MM.1S (cell line): Measurements from ENCODE around the gene FYCO1.

Experiments used
- DNase-seq: peaks from one replicate; pipeline ENCODE4 v3.0.0-alpha.2; 2015
- H2AFZ ChIP-seq: fragments of 300-600 bp; sonication (generic); 2 replicates; pipeline ENCODE4 v1.6.0; 2016; ENCODE audit warnings: antibody characterized with exemption, low read length
- H3F3A ChIP-seq: fragments of 300-600 bp; sonication (generic); 2 replicates; pipeline ENCODE4 v1.6.1; 2016; ENCODE audit warnings: mild to moderate bottlenecking, antibody characterized with exemption, low read length, moderate library complexity, mixed read lengths; ENCODE audit not compliant: insufficient read depth
- H3K27ac ChIP-seq: fragments of 300-600 bp; sonication (generic); 2 replicates; pipeline ENCODE4 v1.5.1; 2016; ENCODE audit warnings: mild to moderate bottlenecking, low read length
- H3K27me3 ChIP-seq: fragments of 300-600 bp; sonication (generic); replicated peaks from 2 replicates; pipeline ENCODE4 v1.6.0; 2016; ENCODE audit warnings: low read length; ENCODE audit not compliant: insufficient read depth
- H3K36me3 ChIP-seq: fragments of 300-600 bp; sonication (generic); replicated peaks from 2 replicates; pipeline ENCODE4 v1.6.1; 2016; ENCODE audit warnings: mild to moderate bottlenecking, low read length, mixed read lengths; ENCODE audit not compliant: insufficient read depth
- H3K4me1 ChIP-seq: fragments of 300-600 bp; sonication (generic); 2 replicates; pipeline ENCODE4 v1.6.1; 2016; ENCODE audit warnings: low read length, mixed read lengths
- H3K4me2 ChIP-seq: fragments of 300-600 bp; sonication (generic); 2 replicates; pipeline ENCODE4 v1.6.0; 2016; ENCODE audit warnings: low read depth, low read length
- H3K4me3 ChIP-seq: fragments of 300-600 bp; sonication (generic); 2 replicates; pipeline ENCODE4 v1.5.1; 2016; ENCODE audit warnings: low read length, mixed read lengths
- H3K79me2 ChIP-seq: fragments of 300-600 bp; sonication (generic); 2 replicates; pipeline ENCODE4 v1.6.1; 2016; ENCODE audit warnings: mixed run types, low read length, mixed read lengths
- H3K9ac ChIP-seq: fragments of 300-600 bp; sonication (generic); 2 replicates; pipeline ENCODE4 v1.6.1; 2016; ENCODE audit warnings: low read length, mixed read lengths
- H3K9me2 ChIP-seq: fragments of 300-600 bp; sonication (generic); replicated peaks from 2 replicates; pipeline ENCODE4 v1.6.1; 2016; ENCODE audit warnings: mild to moderate bottlenecking, low read length, mixed read lengths; ENCODE audit not compliant: insufficient read depth
- H3K9me3 ChIP-seq: fragments of 300-600 bp; sonication (generic); replicated peaks from 2 replicates; pipeline ENCODE4 v1.6.1; 2016; ENCODE audit warnings: mild to moderate bottlenecking, low read length, mixed read lengths; ENCODE audit not compliant: insufficient read depth
- H4K20me1 ChIP-seq: fragments of 300-600 bp; sonication (generic); 2 replicates; pipeline ENCODE4 v1.6.1; 2016; ENCODE audit warnings: mild to moderate bottlenecking, low read length, moderate library complexity, mixed read lengths; ENCODE audit not compliant: insufficient read depth
- CTCF ChIP-seq: fragments of 300-600 bp; sonication (generic); IDR thresholded peaks from 2 replicates; pipeline ENCODE4 v1.5.1; 2016; ENCODE audit warnings: antibody characterized with exemption, low read length, mixed read lengths
- EZH2 ChIP-seq: fragments of 300-600 bp; sonication (generic); optimal IDR thresholded peaks from 2 replicates; pipeline ENCODE3; 2017; ENCODE audit warnings: low read depth, mild to moderate bottlenecking, antibody characterized with exemption, low read length, mixed read lengths
- EZH2phosphoT487 ChIP-seq: fragments of 300-600 bp; sonication (generic); IDR thresholded peaks from 2 replicates; pipeline ENCODE4 v1.6.1; 2018; ENCODE audit warnings: antibody characterized with exemption, low read length

The FYCO1 gene

GRCh38 chr3:45943207-45943846 is 52.3 kb downstream of the FYCO1 start, which contains the start of gene CXCR6:
Gene CXCR6 (plus strand): TSS chr3:45943464. CDS start chr3:45946482, 3,018 bp downstream.
- Histone ChIP-seq H3K9me3 (no peaks in the 10 kb centered on the region), H3K4me3 (no peak within 1 kb of the TSS), H3K9me2 (no peaks in the 10 kb centered on the region), H3K79me2 (no peaks in the 10 kb centered on the region), H3F3A (no peaks in the 10 kb centered on the region), H3K4me1 (peaks cover 8% of the 10 kb centered on the region), H3K9ac (no peak within 1 kb of the TSS), H3K27me3 (no peaks in the 10 kb centered on the region), H4K20me1 (no peaks in the 10 kb centered on the region; the same call in 1 of the 2 replicates), H3K4me2 (no peak within 1 kb of the TSS), H3K27ac (no peak within 1 kb of the TSS), H2AFZ (no peak within 1 kb of the TSS), H3K36me3 (no peaks in the 10 kb centered on the region)
- no peak for TF ChIP-seq CTCF
- TF ChIP-seq EZH2 = no peak
- no peak for TF ChIP-seq EZH2phosphoT487
- DNase-seq = no peak

DNA sequence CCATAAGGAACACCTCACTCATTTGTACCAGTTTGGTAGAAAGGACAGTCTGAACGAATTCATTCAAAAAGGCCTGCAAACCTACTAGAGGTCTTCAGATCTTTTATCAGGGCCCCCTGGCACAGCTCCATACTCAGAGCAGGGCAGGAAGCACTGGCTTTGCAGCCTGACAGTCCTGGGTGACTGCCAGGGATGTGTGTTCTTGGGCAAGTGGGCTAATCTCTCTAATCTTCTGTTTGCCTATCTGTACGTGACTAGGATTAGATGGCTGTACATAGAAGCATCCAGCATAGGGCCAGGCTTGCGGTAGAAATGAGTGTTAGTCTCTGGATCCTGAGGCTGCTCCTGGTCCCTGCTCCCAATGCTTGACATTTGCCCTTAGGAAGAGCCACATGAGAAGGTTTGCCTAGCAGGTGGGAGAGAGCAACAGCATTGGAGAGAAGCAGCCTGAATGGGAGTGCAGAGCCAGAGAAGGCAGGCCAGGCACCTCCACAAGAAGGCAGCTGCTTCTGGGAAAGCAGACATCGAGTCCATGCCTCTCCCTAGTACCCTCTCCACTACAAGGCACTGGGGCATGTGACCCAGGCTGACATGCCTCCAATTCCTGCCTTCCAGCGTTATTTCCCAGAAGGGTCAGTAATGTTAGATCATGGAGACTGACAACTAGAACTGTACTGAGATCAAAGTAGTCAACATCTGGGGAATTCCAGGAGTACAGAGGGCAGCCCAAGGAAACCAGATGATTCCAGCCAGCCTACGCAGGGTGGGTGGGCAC is 53.4 kb downstream of the FYCO1 start:
- TF ChIP-seq EZH2phosphoT487 (no peak), EZH2 (no peak)
- H3K9ac ChIP-seq = no peak overlapping the region
- H3K36me3 ChIP-seq = no peaks in the 10 kb centered on the region
- H4K20me1 ChIP-seq = no peaks in the 10 kb centered on the region; the same call in 1 of the 2 replicates
- H3K4me1 ChIP-seq = peaks cover 8% of the 10 kb centered on the region
- H3K4me2 ChIP-seq = no peak overlapping the region
- H2AFZ ChIP-seq = no peak overlapping the region
- no peaks in the 10 kb centered on the region for H3K27me3 ChIP-seq
- H3K9me3 ChIP-seq = no peaks in the 10 kb centered on the region
- H3F3A ChIP-seq = no peaks in the 10 kb centered on the region
- no peaks in the 10 kb centered on the region for H3K9me2 ChIP-seq
- H3K79me2 ChIP-seq = no peaks in the 10 kb centered on the region
- no peak for DNase-seq
- no peak overlapping the region for H3K27ac ChIP-seq
- no peak overlapping the region for H3K4me3 ChIP-seq

GRCh38 chr3:45940781-45941365 is 54.8 kb downstream of the FYCO1 start:
- no peak overlapping the region for H3K9ac ChIP-seq
- H3K27ac ChIP-seq = no peak overlapping the region
- H3K4me2 ChIP-seq = no peak overlapping the region
- no peaks in the 10 kb centered on the region for H3K79me2 ChIP-seq
- no peak overlapping the region for H2AFZ ChIP-seq
- no peaks in the 10 kb centered on the region for H3K27me3 ChIP-seq
- no peaks in the 10 kb centered on the region for H3F3A ChIP-seq
- H3K9me2 ChIP-seq = no peaks in the 10 kb centered on the region
- H4K20me1 ChIP-seq = no peaks in the 10 kb centered on the region
- no peak for DNase-seq
- TF ChIP-seq EZH2phosphoT487 (no peak), EZH2 (no peak), CTCF (no peak)
- H3K4me3 ChIP-seq = no peak overlapping the region
- peaks cover 8% of the 10 kb centered on the region for H3K4me1 ChIP-seq
- H3K9me3 ChIP-seq = no peaks in the 10 kb centered on the region
- no peaks in the 10 kb centered on the region for H3K36me3 ChIP-seq
